ENCODE measurements around the gene COL5A1. TPM values are rescaled to one million over a fixed set of nuclear protein-coding genes. Genes with fewer than 3 reads are reported as not detected.

Gene COL5A1
- total and polyA plus RNA-seq, 4 donors = 12.2 to 169 (median 65.4) TPM

DNA sequence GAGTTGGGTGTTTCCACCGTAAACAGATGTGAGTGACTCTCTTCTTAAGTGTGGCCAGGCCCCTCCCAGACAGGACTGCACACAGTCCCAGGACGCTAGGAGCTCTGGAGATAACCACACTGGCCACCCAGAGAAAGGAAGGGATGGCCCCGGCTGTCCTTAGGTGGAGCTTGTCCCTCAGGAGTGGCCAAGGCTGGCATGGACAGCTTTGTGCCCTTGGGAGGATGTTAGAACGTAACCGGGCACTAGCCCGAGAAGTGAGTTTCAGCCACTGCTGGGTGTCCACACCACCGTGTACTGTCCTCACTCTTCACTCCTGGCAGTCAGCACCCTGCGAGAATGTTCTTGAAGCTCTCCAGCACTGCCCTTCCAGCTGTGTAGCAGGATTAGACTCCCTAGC is 203.2 kb downstream of the COL5A1 start:
- no peak for ATAC-seq (ENCODE audit: insufficient read depth, low FRiP score)
- H3K4me1 ChIP-seq (ENCODE audit: control insufficient read depth in 5 of 5, insufficient read depth in 5 of 5, low read length in 5 of 5) = no peaks in the 10 kb centered on the region
- DNase-seq = no peak
- H3K9ac ChIP-seq (ENCODE audit: insufficient read depth in 1 of 2, low read length in 2 of 2) = no peak overlapping the region
- peaks cover 0 to 20% (median 8%) of the 10 kb centered on the region in 4 donors for H3K36me3 ChIP-seq (ENCODE audit: control insufficient read depth in 4 of 4, insufficient read depth in 4 of 4, low read length in 4 of 4)
- H3K27me3 ChIP-seq (ENCODE audit: control insufficient read depth in 3 of 3, insufficient read depth in 3 of 3, low read length in 2 of 3) = no peaks in the 10 kb centered on the region
- TF ChIP-seq, protein P1, sequence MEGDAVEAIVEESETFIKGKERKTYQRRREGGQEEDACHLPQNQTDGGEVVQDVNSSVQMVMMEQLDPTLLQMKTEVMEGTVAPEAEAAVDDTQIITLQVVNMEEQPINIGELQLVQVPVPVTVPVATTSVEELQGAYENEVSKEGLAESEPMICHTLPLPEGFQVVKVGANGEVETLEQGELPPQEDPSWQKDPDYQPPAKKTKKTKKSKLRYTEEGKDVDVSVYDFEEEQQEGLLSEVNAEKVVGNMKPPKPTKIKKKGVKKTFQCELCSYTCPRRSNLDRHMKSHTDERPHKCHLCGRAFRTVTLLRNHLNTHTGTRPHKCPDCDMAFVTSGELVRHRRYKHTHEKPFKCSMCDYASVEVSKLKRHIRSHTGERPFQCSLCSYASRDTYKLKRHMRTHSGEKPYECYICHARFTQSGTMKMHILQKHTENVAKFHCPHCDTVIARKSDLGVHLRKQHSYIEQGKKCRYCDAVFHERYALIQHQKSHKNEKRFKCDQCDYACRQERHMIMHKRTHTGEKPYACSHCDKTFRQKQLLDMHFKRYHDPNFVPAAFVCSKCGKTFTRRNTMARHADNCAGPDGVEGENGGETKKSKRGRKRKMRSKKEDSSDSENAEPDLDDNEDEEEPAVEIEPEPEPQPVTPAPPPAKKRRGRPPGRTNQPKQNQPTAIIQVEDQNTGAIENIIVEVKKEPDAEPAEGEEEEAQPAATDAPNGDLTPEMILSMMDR (IDR thresholded peaks at IDR 0.05; ENCODE audit: control extremely low read depth, extremely low read depth) = no peak
- 84 to 90% methylated on average over 8 of the region's 8 CpGs for WGBS, 2 donors
- H3K9me3 ChIP-seq (ENCODE audit: control insufficient read depth in 4 of 4, insufficient read depth in 3 of 4, low read length in 3 of 4) = no peaks in the 10 kb centered on the region
- no peak overlapping the region for H3K27ac ChIP-seq (ENCODE audit: low read depth in 1 of 2, low read length in 1 of 2)
- H3K4me3 ChIP-seq = no peak overlapping the region

DNA sequence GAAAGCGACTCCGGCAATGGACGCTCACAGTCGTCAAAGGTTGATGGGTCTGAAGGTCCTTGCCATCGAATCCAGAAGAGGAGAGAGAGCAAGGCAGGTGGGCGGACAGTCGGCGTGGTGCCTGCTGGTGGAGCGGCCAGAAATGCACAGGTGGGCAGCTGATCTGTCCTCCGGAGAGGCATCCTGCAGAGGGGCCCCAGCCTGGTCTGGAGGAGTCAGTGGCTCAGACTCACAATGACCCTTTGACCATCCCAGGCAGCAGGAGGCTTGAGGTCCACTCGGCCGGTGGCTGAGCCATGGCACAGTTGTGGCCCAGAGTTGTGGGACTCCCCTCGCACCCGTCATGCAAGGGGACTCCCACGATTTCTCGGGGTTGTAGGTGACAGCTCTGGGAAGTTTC is 204.6 kb downstream of the COL5A1 start:
- H3K4me3 ChIP-seq = no peak overlapping the region
- DNase-seq (no peak), ATAC-seq (ENCODE audit: insufficient read depth, low FRiP score) (no peak)
- H3K9ac ChIP-seq (ENCODE audit: insufficient read depth in 1 of 2, low read length in 2 of 2) = no peak overlapping the region
- H3K36me3 ChIP-seq (ENCODE audit: control insufficient read depth in 4 of 4, insufficient read depth in 4 of 4, low read length in 4 of 4) = peaks cover 0 to 14% (median 5%) of the 10 kb centered on the region in 4 donors
- no peaks in the 10 kb centered on the region for H3K4me1 ChIP-seq (ENCODE audit: control insufficient read depth in 5 of 5, insufficient read depth in 5 of 5, low read length in 5 of 5)
- H3K27me3 ChIP-seq (ENCODE audit: control insufficient read depth in 3 of 3, insufficient read depth in 3 of 3, low read length in 2 of 3) = no peaks in the 10 kb centered on the region
- no peaks in the 10 kb centered on the region for H3K9me3 ChIP-seq (ENCODE audit: control insufficient read depth in 4 of 4, insufficient read depth in 3 of 4, low read length in 3 of 4)
- TF ChIP-seq, protein P1 (IDR thresholded peaks at IDR 0.05; ENCODE audit: control extremely low read depth, extremely low read depth) = no peak
- H3K27ac ChIP-seq (ENCODE audit: low read depth in 1 of 2, low read length in 1 of 2) = no peak overlapping the region
- WGBS, 2 donors = 87 to 88% methylated on average over 16 of the region's 16 CpGs

DNA sequence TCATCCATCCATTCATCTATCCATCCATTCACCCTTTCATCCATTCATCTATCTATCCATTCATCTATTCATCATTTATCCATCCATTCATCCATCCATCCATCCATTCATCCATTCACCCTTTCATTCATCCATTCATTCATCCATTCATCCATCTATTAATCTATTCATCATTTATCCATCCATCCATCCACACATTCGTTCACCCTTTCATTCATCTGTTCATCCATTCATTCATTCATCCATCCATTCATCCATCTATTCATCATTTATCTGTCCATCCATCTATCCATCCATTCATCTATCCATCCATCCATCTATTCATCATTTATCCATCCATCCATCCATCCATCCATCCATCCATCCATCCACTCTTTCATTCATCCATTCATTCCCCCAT is 205.1 kb downstream of the COL5A1 start:
- ATAC-seq (ENCODE audit: insufficient read depth, low FRiP score) = no peak
- no peak overlapping the region for H3K9ac ChIP-seq (ENCODE audit: insufficient read depth in 1 of 2, low read length in 2 of 2)
- H3K9me3 ChIP-seq (ENCODE audit: control insufficient read depth in 4 of 4, insufficient read depth in 3 of 4, low read length in 3 of 4) = no peaks in the 10 kb centered on the region
- DNase-seq = no peak
- H3K27ac ChIP-seq (ENCODE audit: low read depth in 1 of 2, low read length in 1 of 2) = no peak overlapping the region
- no peak overlapping the region for H3K4me3 ChIP-seq
- 81 to 92% methylated on average over 1 of the region's 1 CpG for WGBS, 2 donors
- H3K27me3 ChIP-seq (ENCODE audit: control insufficient read depth in 3 of 3, insufficient read depth in 3 of 3, low read length in 2 of 3) = no peaks in the 10 kb centered on the region
- TF ChIP-seq, protein P1 (IDR thresholded peaks at IDR 0.05; ENCODE audit: control extremely low read depth, extremely low read depth) = no peak
- H3K4me1 ChIP-seq (ENCODE audit: control insufficient read depth in 5 of 5, insufficient read depth in 5 of 5, low read length in 5 of 5) = no peaks in the 10 kb centered on the region
- peaks cover 0 to 12% (median 3%) of the 10 kb centered on the region in 4 donors for H3K36me3 ChIP-seq (ENCODE audit: control insufficient read depth in 4 of 4, insufficient read depth in 4 of 4, low read length in 4 of 4)

DNA sequence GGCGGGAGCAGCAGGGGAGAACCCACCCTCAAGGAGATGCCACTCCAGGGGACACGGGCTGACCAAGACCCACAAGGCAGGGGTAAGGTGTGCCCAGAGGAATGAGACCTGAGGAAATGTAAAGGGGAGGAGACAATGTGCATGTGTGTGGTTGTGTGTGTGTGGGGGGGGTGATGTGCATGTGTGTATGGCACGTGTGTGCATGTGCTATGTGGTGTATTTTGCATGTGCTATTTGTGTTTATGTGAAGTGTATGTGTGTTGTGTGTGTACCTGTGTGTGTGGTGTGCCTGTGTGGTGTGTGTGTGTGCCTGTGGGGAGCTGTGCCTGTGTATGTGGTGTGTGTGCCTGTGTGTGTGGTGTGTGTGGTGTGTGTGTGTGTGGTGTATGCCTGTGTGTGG is 205.5 kb downstream of the COL5A1 start:
- TF ChIP-seq, protein P1 (IDR thresholded peaks at IDR 0.05; ENCODE audit: control extremely low read depth, extremely low read depth) = no peak

More for the DNA sequence above, 205.5 kb downstream of the COL5A1 start:
- H3K27me3 ChIP-seq (ENCODE audit: control insufficient read depth in 3 of 3, insufficient read depth in 3 of 3, low read length in 2 of 3) = no peaks in the 10 kb centered on the region
- H3K27ac ChIP-seq (ENCODE audit: low read depth in 1 of 2, low read length in 1 of 2) = no peak overlapping the region
- H3K4me3 ChIP-seq = no peak overlapping the region
- DNase-seq (no peak), ATAC-seq (ENCODE audit: insufficient read depth, low FRiP score) (no peak)
- H3K9me3 ChIP-seq (ENCODE audit: control insufficient read depth in 4 of 4, insufficient read depth in 3 of 4, low read length in 3 of 4) = peaks cover 0 to 2% (median 0%) of the 10 kb centered on the region in 4 donors
- 88 to 93% methylated on average over 3 of the region's 3 CpGs for WGBS, 2 donors
- H3K4me1 ChIP-seq (ENCODE audit: control insufficient read depth in 5 of 5, insufficient read depth in 5 of 5, low read length in 5 of 5) = no peaks in the 10 kb centered on the region
- H3K36me3 ChIP-seq (ENCODE audit: control insufficient read depth in 4 of 4, insufficient read depth in 4 of 4, low read length in 4 of 4) = peaks cover 0 to 11% (median 3%) of the 10 kb centered on the region in 4 donors
- no peak overlapping the region for H3K9ac ChIP-seq (ENCODE audit: insufficient read depth in 1 of 2, low read length in 2 of 2)

Data from lung (tissue), 12 donors.